ENCODE measurements around the gene FAM98C. TPM values are rescaled to one million over a fixed set of nuclear protein-coding genes. Genes with fewer than 3 reads are reported as not detected.

Gene FAM98C
- total RNA-seq, 1 experiment from 2014 or later: 10.2 TPM

DNA sequence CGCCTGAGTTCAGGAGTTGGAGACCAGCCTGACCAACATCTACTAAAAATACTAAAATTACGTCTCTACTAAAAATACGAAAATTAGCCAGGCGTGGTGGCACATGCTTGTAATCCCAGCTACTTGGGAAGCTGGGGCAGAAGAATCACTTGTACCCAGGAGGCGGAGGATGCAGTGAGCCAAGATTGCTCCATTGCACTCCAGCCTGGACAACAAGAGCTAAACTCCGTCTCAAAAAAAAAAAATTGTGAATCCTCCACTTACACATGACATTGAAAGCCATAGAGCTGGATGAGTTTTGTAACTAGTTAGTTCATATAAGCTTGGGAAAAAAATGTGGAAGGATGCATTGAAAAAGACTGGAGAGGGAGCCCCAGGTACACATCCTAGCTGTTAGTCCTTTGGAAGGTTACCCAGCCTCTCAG, 29.0 kb upstream of the FAM98C start:
- CTCF ChIA-PET: interaction anchor here (0.6 to 4.8 kb wide), 27 partner anchors 8 to 384 kb away, joined by 3 to 94 read pairs (median 5); partner anchors contain the start of genes C19orf33, CATSPERG, FAM98C and GGN
- peaks cover 14% of the 10 kb centered on the region for H3K4me1 Mint-ChIP-seq
- TF ChIP-seq, protein P1, sequence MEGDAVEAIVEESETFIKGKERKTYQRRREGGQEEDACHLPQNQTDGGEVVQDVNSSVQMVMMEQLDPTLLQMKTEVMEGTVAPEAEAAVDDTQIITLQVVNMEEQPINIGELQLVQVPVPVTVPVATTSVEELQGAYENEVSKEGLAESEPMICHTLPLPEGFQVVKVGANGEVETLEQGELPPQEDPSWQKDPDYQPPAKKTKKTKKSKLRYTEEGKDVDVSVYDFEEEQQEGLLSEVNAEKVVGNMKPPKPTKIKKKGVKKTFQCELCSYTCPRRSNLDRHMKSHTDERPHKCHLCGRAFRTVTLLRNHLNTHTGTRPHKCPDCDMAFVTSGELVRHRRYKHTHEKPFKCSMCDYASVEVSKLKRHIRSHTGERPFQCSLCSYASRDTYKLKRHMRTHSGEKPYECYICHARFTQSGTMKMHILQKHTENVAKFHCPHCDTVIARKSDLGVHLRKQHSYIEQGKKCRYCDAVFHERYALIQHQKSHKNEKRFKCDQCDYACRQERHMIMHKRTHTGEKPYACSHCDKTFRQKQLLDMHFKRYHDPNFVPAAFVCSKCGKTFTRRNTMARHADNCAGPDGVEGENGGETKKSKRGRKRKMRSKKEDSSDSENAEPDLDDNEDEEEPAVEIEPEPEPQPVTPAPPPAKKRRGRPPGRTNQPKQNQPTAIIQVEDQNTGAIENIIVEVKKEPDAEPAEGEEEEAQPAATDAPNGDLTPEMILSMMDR (IDR thresholded peaks at IDR 0.05): no peak
- no peak for TF ChIP-seq SMAD3 (CRISPR knock-in tag; IDR thresholded peaks at IDR 0.05; ENCODE audit: borderline replicate concordance)
- TF ChIP-seq MYBL2 (CRISPR knock-in tag; IDR thresholded peaks at IDR 0.05): no peak
- TF ChIP-seq, protein P2, sequence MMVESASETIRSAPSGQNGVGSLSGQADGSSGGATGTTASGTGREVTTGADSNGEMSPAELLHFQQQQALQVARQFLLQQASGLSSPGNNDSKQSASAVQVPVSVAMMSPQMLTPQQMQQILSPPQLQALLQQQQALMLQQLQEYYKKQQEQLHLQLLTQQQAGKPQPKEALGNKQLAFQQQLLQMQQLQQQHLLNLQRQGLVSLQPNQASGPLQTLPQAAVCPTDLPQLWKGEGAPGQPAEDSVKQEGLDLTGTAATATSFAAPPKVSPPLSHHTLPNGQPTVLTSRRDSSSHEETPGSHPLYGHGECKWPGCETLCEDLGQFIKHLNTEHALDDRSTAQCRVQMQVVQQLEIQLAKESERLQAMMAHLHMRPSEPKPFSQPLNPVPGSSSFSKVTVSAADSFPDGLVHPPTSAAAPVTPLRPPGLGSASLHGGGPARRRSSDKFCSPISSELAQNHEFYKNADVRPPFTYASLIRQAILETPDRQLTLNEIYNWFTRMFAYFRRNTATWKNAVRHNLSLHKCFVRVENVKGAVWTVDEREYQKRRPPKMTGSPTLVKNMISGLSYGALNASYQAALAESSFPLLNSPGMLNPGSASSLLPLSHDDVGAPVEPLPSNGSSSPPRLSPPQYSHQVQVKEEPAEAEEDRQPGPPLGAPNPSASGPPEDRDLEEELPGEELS (CRISPR knock-in tag; IDR thresholded peaks at IDR 0.05): no peak
- no peak for TF ChIP-seq ETV6 (CRISPR knock-in tag; IDR thresholded peaks at IDR 0.05)
- no peak for TF ChIP-seq RELA (CRISPR knock-in tag; IDR thresholded peaks at IDR 0.05; ENCODE audit: borderline replicate concordance)
- TF ChIP-seq FOXP1 (CRISPR knock-in tag; IDR thresholded peaks at IDR 0.05; ENCODE audit: borderline replicate concordance): no peak
- TF ChIP-seq SMAD4 (CRISPR knock-in tag; IDR thresholded peaks at IDR 0.05): no peak
- TF ChIP-seq JUN (CRISPR knock-in tag; IDR thresholded peaks at IDR 0.05): no peak
- TF ChIP-seq TEAD1 (CRISPR knock-in tag; IDR thresholded peaks at IDR 0.05): no peak
- no peak for TF ChIP-seq CREM (CRISPR knock-in tag; IDR thresholded peaks at IDR 0.05)
- TF ChIP-seq ZNF396 (CRISPR knock-in tag; IDR thresholded peaks at IDR 0.05; ENCODE audit: borderline replicate concordance): no peak
- no peak for TF ChIP-seq ATF1 (CRISPR knock-in tag; IDR thresholded peaks at IDR 0.05)
- TF ChIP-seq GTF2I (CRISPR knock-in tag; conservative IDR thresholded peaks at IDR 0.05): no peak
- TF ChIP-seq ZNF138 (CRISPR knock-in tag; conservative IDR thresholded peaks at IDR 0.05): no peak
- no peak for TF ChIP-seq ZNF671 (CRISPR knock-in tag; IDR thresholded peaks at IDR 0.05)
- no peak for TF ChIP-seq ZNF121 (CRISPR knock-in tag; IDR thresholded peaks at IDR 0.05)
- TF ChIP-seq, protein P3, sequence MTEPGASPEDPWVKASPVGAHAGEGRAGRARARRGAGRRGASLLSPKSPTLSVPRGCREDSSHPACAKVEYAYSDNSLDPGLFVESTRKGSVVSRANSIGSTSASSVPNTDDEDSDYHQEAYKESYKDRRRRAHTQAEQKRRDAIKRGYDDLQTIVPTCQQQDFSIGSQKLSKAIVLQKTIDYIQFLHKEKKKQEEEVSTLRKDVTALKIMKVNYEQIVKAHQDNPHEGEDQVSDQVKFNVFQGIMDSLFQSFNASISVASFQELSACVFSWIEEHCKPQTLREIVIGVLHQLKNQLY (CRISPR knock-in tag; IDR thresholded peaks at IDR 0.05): no peak
- TF ChIP-seq, protein P4, sequence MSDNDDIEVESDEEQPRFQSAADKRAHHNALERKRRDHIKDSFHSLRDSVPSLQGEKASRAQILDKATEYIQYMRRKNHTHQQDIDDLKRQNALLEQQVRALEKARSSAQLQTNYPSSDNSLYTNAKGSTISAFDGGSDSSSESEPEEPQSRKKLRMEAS (CRISPR knock-in tag; IDR thresholded peaks at IDR 0.05): no peak
- peaks cover 27% of the 10 kb centered on the region for H3K27me3 Mint-ChIP-seq (ENCODE audit: low read depth)
- ATAC-seq (no peak), DNase-seq (ENCODE audit: low spot score) (no peak)
- peak overlapping the region; percentile 100 for H3K4me3 Mint-ChIP-seq
- H3K36me3 Mint-ChIP-seq: peaks cover 5% of the 10 kb centered on the region; the same call in 1 of the 2 replicates
- peak overlapping the region; percentile 75 for H3K27ac Mint-ChIP-seq
- no peaks in the 10 kb centered on the region for H3K9me3 Mint-ChIP-seq
- POLR2A ChIA-PET: interaction anchor here (0.6 to 2.5 kb wide), 15 partner anchors 11 to 467 kb away, joined by 3 to 27 read pairs (median 4); partner anchors contain the start of genes C19orf33, FAM98C, GGN and KCNK6

DNA sequence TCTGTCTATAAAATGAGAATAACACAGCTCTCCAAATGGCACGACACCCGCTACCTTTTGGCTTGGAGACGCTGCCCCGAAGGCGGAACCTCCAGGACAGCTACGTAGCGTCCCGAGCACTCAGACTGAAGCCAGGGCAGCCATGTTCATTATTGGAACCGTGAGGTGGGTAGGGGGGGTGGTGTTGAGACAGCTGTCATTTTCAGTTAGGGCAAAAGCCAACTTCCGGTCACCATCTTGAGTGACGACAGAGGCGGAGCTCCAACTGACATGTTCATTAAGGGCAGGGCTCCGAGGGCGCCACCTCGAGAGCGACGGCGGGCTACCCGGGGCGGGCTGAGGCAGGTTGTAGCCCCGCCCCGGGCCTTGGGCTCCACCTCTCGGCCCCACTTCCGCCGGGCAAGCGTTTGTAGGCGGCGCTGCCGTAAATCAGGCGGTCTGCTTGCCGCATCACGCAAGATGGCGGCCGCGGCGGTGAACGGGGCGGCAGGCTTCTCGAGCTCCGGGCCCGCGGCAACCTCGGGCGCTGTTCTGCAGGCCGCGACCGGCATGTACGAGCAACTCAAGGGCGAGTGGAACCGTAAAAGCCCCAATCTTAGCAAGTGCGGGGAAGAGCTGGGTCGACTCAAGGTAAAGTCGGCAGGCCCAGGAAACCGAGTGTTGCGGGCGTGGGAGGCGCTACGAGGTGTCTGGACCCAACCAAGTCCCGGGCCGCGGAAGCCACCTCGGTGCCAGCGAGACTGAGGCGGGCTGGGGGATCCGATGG, 28.4 kb upstream of the FAM98C start, which contains the start of gene PSMD8:
PSMD8 (plus strand) TSS at position 240 of the 766 bp plus-strand sequence; CDS start at position 271, 31 bp downstream.
- Mint-ChIP-seq H3K4me3 (peak within 1 kb of the TSS; percentile 100), H3K27me3 (ENCODE audit: low read depth) (peaks cover 25% of the 10 kb centered on the region), H3K27ac (peak within 1 kb of the TSS; percentile 75), H3K36me3 (peaks cover 8% of the 10 kb centered on the region), H3K9me3 (no peaks in the 10 kb centered on the region), H3K4me1 (peaks cover 14% of the 10 kb centered on the region)
- ChIA-PET CTCF (interaction anchor here (0.6 to 4.8 kb wide), 27 partner anchors 9 to 385 kb away, joined by 3 to 94 read pairs (median 5); partner anchors contain the start of genes C19orf33, CATSPERG, FAM98C and GGN), POLR2A (interaction anchor here (0.6 to 2.5 kb wide), 15 partner anchors 10 to 467 kb away, joined by 3 to 27 read pairs (median 4); partner anchors contain the start of genes C19orf33, FAM98C, GGN and KCNK6)
- peak; percentile 99 for DNase-seq (ENCODE audit: low spot score)
- peak; percentile 99 for ATAC-seq
- TF ChIP-seq, protein P5, sequence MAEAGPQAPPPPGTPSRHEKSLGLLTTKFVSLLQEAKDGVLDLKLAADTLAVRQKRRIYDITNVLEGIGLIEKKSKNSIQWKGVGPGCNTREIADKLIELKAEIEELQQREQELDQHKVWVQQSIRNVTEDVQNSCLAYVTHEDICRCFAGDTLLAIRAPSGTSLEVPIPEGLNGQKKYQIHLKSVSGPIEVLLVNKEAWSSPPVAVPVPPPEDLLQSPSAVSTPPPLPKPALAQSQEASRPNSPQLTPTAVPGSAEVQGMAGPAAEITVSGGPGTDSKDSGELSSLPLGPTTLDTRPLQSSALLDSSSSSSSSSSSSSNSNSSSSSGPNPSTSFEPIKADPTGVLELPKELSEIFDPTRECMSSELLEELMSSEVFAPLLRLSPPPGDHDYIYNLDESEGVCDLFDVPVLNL (CRISPR knock-in tag; IDR thresholded peaks at IDR 0.05; ENCODE audit: borderline replicate concordance, low read depth): no peak
- TF ChIP-seq, protein P6, sequence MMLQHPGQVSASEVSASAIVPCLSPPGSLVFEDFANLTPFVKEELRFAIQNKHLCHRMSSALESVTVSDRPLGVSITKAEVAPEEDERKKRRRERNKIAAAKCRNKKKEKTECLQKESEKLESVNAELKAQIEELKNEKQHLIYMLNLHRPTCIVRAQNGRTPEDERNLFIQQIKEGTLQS (CRISPR knock-in tag; conservative IDR thresholded peaks at IDR 0.05): no peak
- TF ChIP-seq ZNF416 (CRISPR knock-in tag; IDR thresholded peaks at IDR 0.05) (0 out of 2 replicates have a peak, but pooled peaks have one; percentile 34), JAZF1 (CRISPR knock-in tag; IDR thresholded peaks at IDR 0.05) (no peak), ZNF232 (CRISPR knock-in tag; IDR thresholded peaks at IDR 0.05) (no peak), ZNF317 (CRISPR knock-in tag; IDR thresholded peaks at IDR 0.05; ENCODE audit: borderline replicate concordance, low read depth) (peak; percentile 35; the same call in 1 of the 2 replicates), ESRRA (CRISPR knock-in tag; IDR thresholded peaks at IDR 0.05; ENCODE audit: borderline replicate concordance) (peak; percentile 15; the same call in 1 of the 2 replicates), KAT7 (CRISPR knock-in tag; IDR thresholded peaks at IDR 0.05; ENCODE audit: borderline replicate concordance) (peak; percentile 67; the same call in 1 of the 2 replicates)
- TF ChIP-seq, protein P7, sequence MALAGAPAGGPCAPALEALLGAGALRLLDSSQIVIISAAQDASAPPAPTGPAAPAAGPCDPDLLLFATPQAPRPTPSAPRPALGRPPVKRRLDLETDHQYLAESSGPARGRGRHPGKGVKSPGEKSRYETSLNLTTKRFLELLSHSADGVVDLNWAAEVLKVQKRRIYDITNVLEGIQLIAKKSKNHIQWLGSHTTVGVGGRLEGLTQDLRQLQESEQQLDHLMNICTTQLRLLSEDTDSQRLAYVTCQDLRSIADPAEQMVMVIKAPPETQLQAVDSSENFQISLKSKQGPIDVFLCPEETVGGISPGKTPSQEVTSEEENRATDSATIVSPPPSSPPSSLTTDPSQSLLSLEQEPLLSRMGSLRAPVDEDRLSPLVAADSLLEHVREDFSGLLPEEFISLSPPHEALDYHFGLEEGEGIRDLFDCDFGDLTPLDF (CRISPR knock-in tag; IDR thresholded peaks at IDR 0.05): no peak

Data from WTC11 (cell line).